Skin epidermis (tissue), 12 donors: ENCODE data around the gene FGB.

ENCODE experiments used
- H3K27ac ChIP-seq, 21 experiments: fragments of 200-600 bp; sonication (generic) in 11 of 21; one replicate each; pipeline ENCODE4 v1.5.0; 2020; ENCODE audit warnings: mild to moderate bottlenecking in 3 of 21, inconsistent platforms in 2 of 21, moderate library complexity in 2 of 21
- H3K4me3 ChIP-seq, 7 experiments: fragments of 200-600 bp; sonication (generic) in 2 of 7; one replicate each; pipeline ENCODE4 v1.5.0; 2020; ENCODE audit warnings: inconsistent platforms in 2 of 7, mild to moderate bottlenecking in 2 of 7, moderate library complexity in 1 of 7

Gene FGB

GRCh38 chr4:154562697-154563254 is at the start of gene FGB:
TSS of gene FGB (plus strand) at chr4:154563011. CDS start at chr4:154563019, 8 bp downstream.
- no peak within 1 kb of the TSS for H3K4me3 ChIP-seq

DNA sequence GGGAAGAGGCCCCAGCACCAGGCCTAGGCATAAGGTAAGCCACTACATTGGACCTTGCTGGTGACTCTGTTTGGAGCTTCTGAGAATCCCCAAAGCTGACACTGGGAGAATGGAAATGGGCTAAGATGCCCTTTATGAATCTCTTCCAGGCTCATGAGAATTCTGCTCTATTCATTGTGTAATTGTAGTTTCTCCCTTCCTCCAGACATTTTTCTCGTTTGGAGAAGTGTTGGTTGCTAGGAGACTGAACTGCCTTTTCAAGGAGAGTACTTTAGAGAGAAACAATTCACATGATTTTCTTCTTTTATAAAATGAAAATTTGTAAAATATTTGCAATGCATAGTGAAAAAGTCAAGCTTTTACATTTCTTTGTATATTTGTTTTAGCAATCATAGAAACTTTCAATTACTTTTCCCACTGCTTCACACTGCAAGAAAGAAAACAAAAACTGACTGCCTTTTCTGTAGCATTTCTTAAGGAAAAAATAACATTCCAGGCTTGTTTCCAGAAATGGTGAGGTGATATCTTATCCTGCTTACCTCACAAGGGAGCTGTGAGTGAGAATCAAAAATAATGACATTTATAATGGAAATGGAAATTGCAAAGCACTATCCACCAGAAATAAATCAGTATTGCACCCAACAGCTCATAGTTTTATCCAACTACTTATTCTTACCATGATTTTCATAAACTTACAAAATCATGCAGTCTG is 46.3 kb upstream of the FGB start:
- no peak overlapping the region for H3K27ac ChIP-seq

More at GRCh38 chr4:154562697-154563254, at the start of gene FGB:
- H3K27ac ChIP-seq = no peak within 1 kb of the TSS

GRCh38 chr4:154517591-154517990 is 45.2 kb upstream of the FGB start:
- Histone ChIP-seq H3K4me3 (no peak overlapping the region), H3K27ac (no peak overlapping the region)

More for the DNA sequence above, 46.3 kb upstream of the FGB start:
- no peak overlapping the region for H3K4me3 ChIP-seq

- no peak overlapping the region for H3K27ac ChIP-seq
- H3K4me3 ChIP-seq = no peak overlapping the region
These were observed 43.6 kb upstream of the FGB start for GRCh38 chr4:154519214-154519613.

- Histone ChIP-seq H3K4me3 (no peak overlapping the region), H3K27ac (no peak overlapping the region)
These were observed 41.2 kb upstream of the FGB start for GRCh38 chr4:154521607-154522006.

GRCh38 chr4:154526151-154526550 is 36.7 kb upstream of the FGB start:
- Histone ChIP-seq H3K27ac (no peak overlapping the region), H3K4me3 (no peak overlapping the region)

- H3K27ac ChIP-seq = no peak overlapping the region
- H3K4me3 ChIP-seq = no peak overlapping the region
These were observed 35.5 kb upstream of the FGB start for GRCh38 chr4:154527308-154527707.

DNA sequence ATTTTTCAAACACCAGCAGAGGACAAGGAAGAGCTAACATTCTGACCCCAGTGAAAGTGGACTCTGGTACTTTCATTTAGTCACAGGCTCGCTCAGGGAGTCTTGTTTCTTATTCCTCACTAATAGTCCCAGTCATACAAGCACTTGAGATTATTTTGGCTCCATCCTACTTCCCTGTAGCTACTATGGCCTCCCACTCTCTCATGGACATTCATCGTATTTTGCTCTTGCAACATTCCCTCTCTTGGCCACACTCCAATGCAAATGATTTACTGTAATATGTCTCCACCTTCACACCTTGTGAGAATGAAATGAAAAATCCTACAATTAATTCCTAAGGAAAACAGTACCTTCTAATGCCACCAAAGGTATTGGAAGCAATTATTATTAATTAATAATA is 33.9 kb upstream of the FGB start:
- Histone ChIP-seq H3K4me3 (no peak overlapping the region), H3K27ac (no peak overlapping the region)

- Histone ChIP-seq H3K27ac (peak overlapping the region in 2 of 21 experiments; percentile 14 to 30), H3K4me3 (no peak overlapping the region)
These were observed 32.9 kb upstream of the FGB start for GRCh38 chr4:154529728-154530519.

GRCh38 chr4:154534296-154534695 is 28.5 kb upstream of the FGB start:
- Histone ChIP-seq H3K4me3 (no peak overlapping the region), H3K27ac (no peak overlapping the region)

DNA sequence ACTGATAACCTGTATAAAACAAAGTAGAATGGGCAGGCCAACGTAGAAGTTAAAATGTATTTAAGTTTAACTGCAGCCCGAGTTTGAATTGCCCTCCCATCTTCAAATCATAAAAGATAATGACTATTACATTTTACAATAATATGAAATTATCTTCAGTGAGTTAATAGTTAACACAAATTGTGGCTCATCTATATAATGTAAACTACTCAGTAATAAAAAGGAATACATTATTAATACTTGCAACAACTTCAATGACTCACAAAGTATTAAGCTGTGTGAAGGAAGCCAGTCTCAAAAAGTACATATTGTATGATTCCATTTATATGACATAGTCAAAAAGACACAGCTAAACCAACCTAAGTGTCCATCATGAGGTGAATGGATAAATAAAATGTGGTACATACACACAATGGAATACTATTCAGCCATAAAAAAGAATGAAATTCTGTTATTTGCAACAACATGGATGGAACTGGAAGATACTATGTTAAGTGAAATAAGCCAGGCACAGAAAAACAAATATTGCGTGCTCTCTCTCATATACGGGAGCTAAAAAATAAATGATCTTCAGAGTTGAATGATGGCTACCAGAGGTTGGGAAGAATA is 20.4 kb upstream of the FGB start:
- H3K4me3 ChIP-seq = no peak overlapping the region
- no peak overlapping the region for H3K27ac ChIP-seq

- Histone ChIP-seq H3K4me3 (no peak overlapping the region), H3K27ac (no peak overlapping the region)
These were observed 17.1 kb upstream of the FGB start for GRCh38 chr4:154545689-154546088.

DNA sequence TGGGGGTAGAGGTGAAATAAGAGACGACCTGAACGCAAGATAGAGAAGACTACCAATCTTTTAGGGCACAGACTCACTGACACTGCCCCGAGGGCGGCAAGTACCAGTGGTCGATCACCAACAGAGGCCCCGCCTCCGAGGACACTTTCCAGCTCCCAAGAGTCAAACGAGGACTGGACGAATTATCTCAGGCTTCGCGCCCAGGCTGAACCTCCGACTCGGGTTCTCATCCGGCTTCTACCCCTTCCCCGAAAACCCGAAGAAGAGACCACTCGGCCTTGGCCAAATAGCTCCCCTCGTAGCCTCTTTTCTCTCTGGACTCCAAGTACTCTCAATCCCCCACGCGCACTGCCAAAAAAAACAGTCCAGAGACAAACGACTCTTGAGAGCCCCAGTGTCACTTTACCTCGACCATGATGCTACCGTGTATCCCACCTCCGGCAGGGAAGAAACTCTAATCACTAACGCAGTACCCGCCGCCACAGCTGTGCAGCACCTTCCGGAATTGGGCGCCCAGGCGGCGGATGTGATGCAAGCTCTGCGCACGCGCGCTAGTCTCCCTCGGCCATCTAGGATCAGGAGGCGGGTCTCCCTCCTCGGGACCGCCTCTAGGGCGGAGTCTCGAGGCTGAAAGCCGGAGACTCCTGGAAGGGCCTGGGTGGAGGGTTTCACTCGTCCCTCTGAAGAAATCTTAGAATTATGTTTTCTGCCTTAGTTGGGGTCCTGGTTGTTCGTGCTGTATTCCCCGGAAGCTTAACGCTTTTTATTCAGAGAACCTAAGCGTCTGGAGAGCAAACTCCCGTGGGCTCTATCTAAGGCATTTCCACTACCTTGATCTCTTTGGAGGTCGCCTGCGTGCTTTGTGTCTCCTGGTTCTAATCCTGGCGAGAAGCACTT is 12.7 kb upstream of the FGB start, which contains the start of gene PLRG1:
PLRG1 (minus strand) TSS at position 507 of the 897 bp plus-strand sequence; CDS start at position 415, 92 bp downstream.
- Histone ChIP-seq H3K4me3 (peak within 1 kb of the TSS; percentile 49 to 89 (median 69)), H3K27ac (peak within 1 kb of the TSS in 20 of 21 experiments; percentile 23 to 91 (median 81))

DNA sequence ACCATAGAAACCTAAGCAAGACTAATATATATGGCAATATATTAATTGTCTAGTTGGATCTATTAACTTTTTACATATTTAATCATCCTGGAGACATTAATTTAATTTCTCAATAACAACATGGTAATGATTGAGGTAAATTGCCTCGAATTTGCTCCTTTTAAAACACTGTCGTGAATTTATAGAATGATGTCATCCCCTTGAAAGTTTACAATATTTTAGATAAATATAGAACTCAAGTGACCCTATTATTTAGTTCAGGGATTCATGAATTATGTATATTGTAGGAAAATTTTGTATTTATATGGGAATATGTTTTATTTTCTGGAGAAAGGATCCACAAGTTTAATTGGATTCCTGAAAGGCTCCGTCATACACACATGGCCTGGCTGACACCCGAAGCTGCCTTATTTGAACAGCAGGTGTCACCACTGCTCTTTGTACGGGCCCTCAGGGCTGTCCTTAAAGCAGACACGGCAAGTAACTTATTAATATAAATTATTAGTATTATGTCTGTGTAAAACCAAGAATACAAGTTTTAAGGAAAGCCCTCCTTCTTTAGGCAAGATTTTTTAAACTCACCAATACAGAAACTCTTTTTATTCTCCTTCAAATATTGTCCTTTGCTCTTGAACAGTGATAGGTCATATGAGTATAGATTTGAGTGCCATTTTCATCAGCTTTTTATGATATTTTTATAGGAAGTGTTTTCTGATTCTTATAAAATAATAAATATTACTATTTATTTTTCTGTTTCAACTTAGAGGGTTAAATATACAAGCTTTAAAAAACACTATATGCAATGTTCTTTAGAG is 10.7 kb upstream of the FGB start:
- H3K4me3 ChIP-seq = no peak overlapping the region
- no peak overlapping the region for H3K27ac ChIP-seq

DNA sequence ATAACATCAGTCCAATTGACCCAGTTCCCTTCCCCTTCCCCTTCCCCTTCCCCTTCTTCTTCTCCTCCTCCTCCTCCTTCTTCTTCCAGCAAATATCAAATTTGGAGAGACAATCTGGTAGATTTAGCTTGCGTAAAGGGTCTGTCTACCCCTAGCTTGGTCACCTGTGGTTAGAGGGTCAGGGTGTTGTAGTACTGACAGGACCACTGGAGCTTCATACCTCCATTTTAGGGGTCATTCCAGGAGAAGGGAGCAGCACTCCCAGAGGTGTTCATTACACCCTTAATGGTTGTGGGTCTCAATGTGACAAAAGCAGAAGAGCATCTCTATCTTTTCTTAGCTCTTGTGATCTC is 3.7 kb upstream of the FGB start:
- no peak overlapping the region for H3K27ac ChIP-seq
- no peak overlapping the region for H3K4me3 ChIP-seq

GRCh38 chr4:154559494-154560418 is 3.1 kb upstream of the FGB start:
- no peak overlapping the region for H3K27ac ChIP-seq
- H3K4me3 ChIP-seq = no peak overlapping the region

DNA sequence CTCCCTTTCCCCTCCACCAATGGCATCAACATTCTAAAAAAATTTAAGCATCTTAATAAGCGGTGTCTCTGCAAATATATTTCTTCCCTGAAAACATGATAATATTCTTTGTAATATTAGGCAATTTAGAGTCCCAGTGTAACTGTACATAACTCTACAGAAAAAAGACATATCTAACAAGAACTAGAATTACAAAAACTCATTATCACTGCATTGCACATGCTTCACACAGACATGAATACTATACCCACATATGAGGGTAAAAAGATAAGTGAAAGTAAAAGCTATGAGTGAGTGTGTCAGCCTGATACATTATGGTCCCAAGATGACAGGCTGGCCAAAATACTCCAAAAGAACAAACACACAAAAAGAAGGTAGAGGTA is 2.4 kb upstream of the FGB start:
- no peak overlapping the region for H3K27ac ChIP-seq

DNA sequence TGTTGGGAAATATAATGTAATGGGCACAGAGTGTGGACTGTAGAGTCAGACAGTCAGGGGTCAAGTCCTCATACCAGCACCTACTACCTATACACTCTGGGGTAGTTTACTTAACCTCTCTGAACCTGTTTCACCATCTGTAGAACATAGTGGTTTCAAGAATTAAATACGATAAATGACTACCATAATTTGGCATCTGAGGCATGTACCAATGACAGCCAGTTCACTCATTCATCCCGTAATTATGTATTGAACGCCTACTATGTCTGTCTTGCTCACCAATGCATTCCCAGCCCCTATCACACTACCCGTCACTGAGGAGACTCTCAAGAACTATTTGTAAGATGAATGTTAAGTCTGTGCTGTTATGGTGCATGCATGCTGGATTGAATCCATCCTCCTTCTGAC is 2.0 kb upstream of the FGB start:
- Histone ChIP-seq H3K4me3 (no peak overlapping the region), H3K27ac (no peak overlapping the region)

More for the DNA sequence above, 2.4 kb upstream of the FGB start:
- H3K4me3 ChIP-seq = no peak overlapping the region
